GM21390 (cell line): ENCODE results near the gene CUX1.

Source experiments
- ATAC-seq: cut with Tn5 transposase; IDR thresholded peaks from one replicate; pipeline ENCODE4 v1.9.1; 2021; ENCODE audit not compliant: unreplicated experiment

Gene CUX1

GRCh38 chr7:102065226-102065625, 247.8 kb downstream of the CUX1 start:
- no peak for ATAC-seq

DNA sequence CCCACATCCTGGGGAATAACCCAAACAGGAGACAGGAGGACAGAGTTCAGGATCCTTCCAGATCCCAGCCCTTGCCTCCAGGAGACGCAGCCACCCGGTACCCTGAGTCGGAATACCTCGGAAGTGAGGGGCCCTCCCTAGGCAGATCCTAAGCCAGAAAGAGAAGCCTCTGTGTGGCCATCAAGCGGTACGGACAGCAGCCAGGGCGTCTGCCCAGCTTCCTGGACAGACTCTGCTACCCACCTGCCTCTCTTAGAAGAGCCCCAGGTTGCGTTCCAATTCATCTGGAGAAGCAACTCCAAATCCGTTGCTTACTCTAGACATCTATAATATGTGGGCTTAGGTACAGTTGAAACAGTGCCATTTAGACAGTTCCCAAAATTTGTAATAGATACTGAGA, 249.1 kb downstream of the CUX1 start:
- ATAC-seq = no peak

DNA sequence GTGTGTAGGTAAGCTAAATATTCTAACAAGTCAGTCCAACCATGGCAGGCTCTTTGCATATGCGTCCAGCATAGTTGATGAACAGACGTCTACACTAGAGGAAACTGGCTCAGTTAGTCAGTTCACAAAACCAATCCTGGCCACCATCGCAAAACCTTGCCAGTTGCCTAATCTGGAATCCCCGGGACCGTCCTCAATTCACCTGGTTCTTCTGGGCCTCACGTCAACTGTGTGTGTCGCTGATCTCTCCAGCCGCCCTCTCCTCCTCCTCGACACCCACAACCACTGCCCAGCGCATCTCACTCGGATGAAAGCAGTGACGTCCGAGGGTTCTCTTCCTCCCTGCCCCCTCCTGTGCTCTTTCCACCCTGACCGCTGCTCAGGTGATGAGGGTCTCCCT, 251.4 kb downstream of the CUX1 start:
- ATAC-seq = no peak

GRCh38 chr7:102069931-102070629, 252.7 kb downstream of the CUX1 start:
- ATAC-seq = no peak

- no peak for ATAC-seq
Observed at GRCh38 chr7:102072003-102072402, 254.6 kb downstream of the CUX1 start.

DNA sequence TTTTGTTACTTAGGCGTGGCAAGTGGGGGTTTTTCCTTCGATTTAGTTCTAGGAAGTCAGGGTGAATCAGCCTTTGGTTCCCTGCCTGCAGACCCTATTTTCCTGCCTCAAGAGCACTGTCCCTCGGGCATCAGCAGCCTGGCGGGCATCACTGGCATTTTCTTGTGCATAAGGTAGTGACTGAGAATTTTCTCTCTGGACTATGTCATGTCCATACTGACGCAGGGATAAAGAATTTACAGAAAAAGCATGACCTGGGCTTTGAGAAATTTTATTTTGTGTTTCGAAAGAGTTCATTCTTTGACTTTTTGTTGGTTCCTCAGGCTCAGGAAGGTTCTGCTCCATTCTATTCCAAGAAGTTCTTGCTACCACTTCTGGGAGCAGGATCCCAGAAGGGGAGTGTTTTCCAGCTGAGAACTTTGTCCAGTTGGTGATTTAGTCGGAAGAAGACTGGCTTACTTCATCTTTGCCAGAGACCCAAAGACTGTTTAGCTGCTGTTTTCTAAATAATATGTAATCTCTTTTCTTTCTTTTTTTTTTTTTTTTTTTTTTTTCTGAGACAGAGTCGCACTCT, 255.3 kb downstream of the CUX1 start:
- no peak for ATAC-seq

DNA sequence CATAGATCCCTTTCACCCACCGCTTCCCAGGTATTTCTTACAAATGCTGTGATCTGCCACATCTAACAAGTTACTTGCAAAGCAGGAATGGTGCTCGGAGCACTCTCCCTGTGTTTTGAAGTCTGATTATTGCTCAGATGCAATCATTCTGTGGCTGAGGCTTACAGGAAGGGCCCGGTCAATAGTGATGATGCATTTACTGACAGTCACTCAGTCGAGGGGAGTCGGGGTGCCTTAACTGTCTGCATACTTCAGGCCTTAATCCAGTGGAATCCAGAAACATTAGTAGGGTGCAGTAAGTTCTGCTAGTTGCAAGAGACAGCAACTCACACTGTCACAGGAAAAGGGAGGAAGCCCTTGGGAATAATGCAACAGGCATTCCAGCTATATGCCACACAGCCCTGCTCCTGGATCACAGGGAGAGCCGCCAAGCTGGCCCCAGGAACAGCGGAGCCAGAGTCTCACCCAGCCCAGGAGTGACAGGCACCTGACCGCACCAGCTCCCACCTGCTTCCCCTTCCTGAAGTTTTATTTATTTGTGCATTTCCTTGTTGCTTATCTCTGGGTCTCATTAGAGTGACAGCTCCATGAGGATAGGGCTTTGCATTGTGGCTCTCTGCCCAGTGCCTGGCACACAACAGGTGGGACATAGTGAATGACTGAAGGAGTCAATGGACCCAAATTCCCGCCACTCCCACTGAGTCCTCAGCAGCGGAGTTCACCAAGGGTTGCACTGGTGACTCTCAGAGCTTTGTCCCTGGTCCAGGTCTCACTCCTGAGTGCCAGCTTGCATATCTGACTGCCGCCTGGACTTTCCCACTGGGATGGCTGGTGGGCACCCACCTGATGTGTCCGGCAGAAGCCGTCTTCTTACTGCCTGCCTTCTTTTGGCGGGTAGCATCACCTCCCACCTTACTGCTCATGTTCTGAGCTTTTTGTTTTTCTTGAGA, 256.8 kb downstream of the CUX1 start:
- ATAC-seq = no peak

- no peak for ATAC-seq
Observed at GRCh38 chr7:102075126-102075525, 257.7 kb downstream of the CUX1 start.

GRCh38 chr7:102075553-102076135, 258.2 kb downstream of the CUX1 start:
- ATAC-seq = no peak

- ATAC-seq = no peak
Observed at GRCh38 chr7:102077081-102077480, 259.7 kb downstream of the CUX1 start.

- no peak for ATAC-seq
Observed at GRCh38 chr7:102079140-102080018, 262.0 kb downstream of the CUX1 start.

GRCh38 chr7:102080019-102080433, 262.6 kb downstream of the CUX1 start:
- ATAC-seq = no peak

- no peak for ATAC-seq
Observed at GRCh38 chr7:102080434-102081243, 263.2 kb downstream of the CUX1 start.

DNA sequence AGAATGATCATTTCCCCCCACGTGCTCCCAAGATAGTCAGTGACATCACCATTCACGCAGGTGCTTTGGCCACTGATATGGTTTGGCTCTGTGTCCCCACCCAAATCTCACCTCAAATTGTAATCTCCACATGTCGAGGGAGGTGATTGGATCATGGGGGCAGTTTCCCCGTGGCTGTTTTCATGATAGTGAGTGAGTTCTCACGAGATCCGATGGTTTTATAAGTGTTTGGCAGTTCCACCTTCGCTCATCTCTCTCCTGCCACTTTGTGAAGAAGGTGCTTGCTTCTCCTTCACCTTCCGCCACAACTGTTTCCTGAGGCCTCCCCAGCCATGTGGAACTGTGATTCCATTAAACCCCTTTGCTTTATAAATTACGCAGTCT, 263.8 kb downstream of the CUX1 start:
- no peak for ATAC-seq

DNA sequence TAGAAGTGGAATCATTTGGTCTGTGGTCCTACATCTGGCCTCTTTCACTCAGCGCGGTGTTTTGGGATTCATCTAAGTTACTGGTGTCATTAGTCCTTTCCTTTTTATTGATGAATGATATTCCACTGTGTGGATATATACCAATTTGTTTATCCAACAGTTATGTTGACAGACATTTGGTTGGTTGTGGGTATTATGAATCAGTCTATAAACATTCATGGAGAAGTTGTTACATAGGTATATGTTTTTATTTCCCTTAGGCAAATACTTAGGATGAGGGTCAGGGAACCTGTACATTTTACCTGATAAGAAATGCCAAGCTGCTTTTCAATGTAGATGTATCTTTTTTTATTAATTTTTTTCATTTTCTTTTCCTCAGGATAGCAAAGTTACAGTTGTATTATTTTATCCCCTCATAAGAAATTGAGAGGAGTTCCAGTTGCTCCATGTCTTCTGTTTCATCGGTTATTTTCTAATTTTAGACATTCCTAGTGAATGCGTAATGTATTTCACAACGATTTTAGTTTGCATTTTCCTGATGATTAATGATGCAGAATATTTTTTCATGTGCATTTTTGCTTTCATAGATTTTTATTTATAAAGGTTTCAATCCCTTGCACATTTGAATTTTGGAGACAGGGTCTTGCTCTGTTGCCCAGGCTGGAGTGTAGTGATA, 265.4 kb downstream of the CUX1 start:
- ATAC-seq = no peak

- ATAC-seq = no peak
Observed at GRCh38 chr7:102085218-102085772, 267.9 kb downstream of the CUX1 start.

- ATAC-seq = no peak
Observed at GRCh38 chr7:102089175-102090098, 272.0 kb downstream of the CUX1 start.
